B cell (primary cell): ENCODE data around the gene ZSCAN31. TPM values are rescaled to one million over a fixed set of nuclear protein-coding genes. Genes with fewer than 3 reads are reported as not detected.

Source experiments
- ATAC-seq: fragments of 200-7000 bp; cut with Tn5 transposase; one replicate; pipeline ENCODE4 v1.10.0; 2021; ENCODE audit warnings: low read depth, mild to moderate bottlenecking, moderate number of reproducible peaks, moderate library complexity
- CTCF ChIA-PET: fragments of 350-600 bp; sonication (Branson Sonifier 250); formaldehyde crosslinking; loops from one replicate; lab custom pipeline; 2021; ENCODE audit warnings: antibody characterized with exemption, inconsistent platforms; lab: Charles Lee
- POLR2A ChIA-PET: fragments of 350-600 bp; sonication (Branson Sonifier 250); formaldehyde crosslinking; loops from one replicate; lab custom pipeline; 2021; ENCODE audit warnings: antibody characterized with exemption; lab: Charles Lee
- DNase-seq: peaks from one replicate; pipeline ENCODE4 v3.0.0; 2013
- H2AFZ ChIP-seq: 2 replicates; pipeline ENCODE4 v1.6.1; 2012; ENCODE audit warnings: mild to moderate bottlenecking, low read depth, low read length; ENCODE audit not compliant: insufficient read depth, poor library complexity, severe bottlenecking
- H3K27ac ChIP-seq, 2 donors: 1 replicate in 1 of 2; 2 replicates in 1 of 2; pipeline ENCODE4 v1.5.1; 2012 to 2013; ENCODE audit warnings: low read length in 2 of 2, mild to moderate bottlenecking in 2 of 2, moderate library complexity in 1 of 2
- H3K27me3 ChIP-seq, 4 experiments: fragments of 200-600 bp in 1 of 4; sonication (generic) in 1 of 4; replicated peaks in 1 of 4; 1 replicate in 2 of 4; 2 replicates in 2 of 4; pipeline versions ENCODE4 v1.6.1 to v1.7.0; 2013 to 2016; ENCODE audit warnings: low read length in 3 of 4, mild to moderate bottlenecking in 2 of 4, mixed read lengths in 1 of 4, moderate library complexity in 1 of 4; ENCODE audit not compliant: insufficient read depth in 4 of 4, control insufficient read depth in 3 of 4; ENCODE audit errors: control extremely low read depth in 1 of 4
- H3K36me3 ChIP-seq, 2 experiments: replicated peaks in 1 of 2; 1 replicate in 1 of 2; 2 replicates in 1 of 2; pipeline versions ENCODE4 v1.6.1 to v1.7.1; 2013; ENCODE audit warnings: low read length in 1 of 2; ENCODE audit not compliant: insufficient read depth in 2 of 2, control insufficient read depth in 1 of 2; ENCODE audit errors: control extremely low read depth in 1 of 2, extremely low read depth in 1 of 2
- H3K4me1 ChIP-seq, 2 donors: fragments of 200-600 bp in 1 of 2; sonication (generic) in 1 of 2; 1 replicate in 1 of 2; 2 replicates in 1 of 2; pipeline versions ENCODE4 v1.5.1 to v1.6.1; 2013 to 2017; ENCODE audit warnings: low read length in 2 of 2; ENCODE audit not compliant: control insufficient read depth in 2 of 2, insufficient read depth in 2 of 2
- H3K4me2 ChIP-seq: replicated peaks from 2 replicates; pipeline ENCODE3; 2012; ENCODE audit warnings: mild to moderate bottlenecking, low read depth, low read length; ENCODE audit not compliant: poor library complexity, severe bottlenecking
- H3K4me3 ChIP-seq, 5 experiments: fragments of 200-600 bp in 1 of 5; sonication (generic) in 1 of 5; 1 replicate in 3 of 5; 2 replicates in 2 of 5; pipeline versions ENCODE4 v1.5.1 to v1.7.0; 2011 to 2016; ENCODE audit warnings: low read length in 4 of 5, mild to moderate bottlenecking in 4 of 5, low read depth in 2 of 5, control low read depth in 1 of 5, moderate library complexity in 1 of 5; ENCODE audit not compliant: insufficient read depth in 1 of 5; ENCODE audit errors: control extremely low read depth in 1 of 5, extremely low read depth in 1 of 5
- H3K79me2 ChIP-seq: fragments of 200-600 bp; sonication (generic); one replicate; pipeline ENCODE4 v1.6.0; 2016; ENCODE audit warnings: low read length; ENCODE audit not compliant: control insufficient read depth, insufficient read depth
- H3K9ac ChIP-seq: fragments of 200-600 bp; sonication (generic); 2 replicates; pipeline ENCODE4 v1.6.1; 2017; ENCODE audit warnings: mild to moderate bottlenecking, low read length, moderate library complexity
- H3K9me3 ChIP-seq, 3 donors: one replicate each; pipeline versions ENCODE4 v1.6.1 to v1.7.1; 2013; ENCODE audit warnings: low read length in 2 of 3; ENCODE audit not compliant: control insufficient read depth in 2 of 3, insufficient read depth in 1 of 3; ENCODE audit errors: control extremely low read depth in 1 of 3
- H4K20me1 ChIP-seq: 2 replicates; pipeline ENCODE4 v1.6.0; 2012; ENCODE audit warnings: mild to moderate bottlenecking, low read length; ENCODE audit not compliant: insufficient read depth, control insufficient read depth, poor library complexity, severe bottlenecking
- H3K27ac Mint-ChIP-seq: one replicate; pipeline ENCODE4 v1.8.0; 2021; ENCODE audit warnings: mixed read lengths
- H3K27me3 Mint-ChIP-seq: one replicate; pipeline ENCODE4 v1.8.0; 2021; ENCODE audit warnings: mixed read lengths
- H3K4me1 Mint-ChIP-seq: one replicate; pipeline ENCODE4 v1.8.0; 2021; ENCODE audit warnings: mixed read lengths
- H3K4me3 Mint-ChIP-seq: one replicate; pipeline ENCODE4 v1.8.0; 2021; ENCODE audit warnings: mixed read lengths
- H3K9me3 Mint-ChIP-seq: one replicate; pipeline ENCODE4 v1.8.0; 2022; ENCODE audit warnings: mixed read lengths; ENCODE audit not compliant: insufficient read depth
- EZH2 ChIP-seq: IDR thresholded peaks from 2 replicates; pipeline ENCODE4 v1.6.1; 2012; ENCODE audit warnings: borderline replicate concordance, low read depth, mild to moderate bottlenecking, moderate library complexity, low read length; ENCODE audit not compliant: insufficient read depth, poor library complexity, severe bottlenecking
- WGBS: methylation state at CpG from one replicate; pipeline ENCODE4 v1.1.5; 2013; ENCODE audit warnings: missing lambda C conversion rate; ENCODE audit not compliant: insufficient coverage; 5-methylcytosine and 5-hydroxymethylcytosine counted together
- intact Hi-C: fragments of 100-400 bp; cut with micrococcal nuclease; formaldehyde crosslinking; loops from one replicate; pipeline ENCODE4 v1.10.0; 2022
- polyA plus RNA-seq: library from polyadenylated mRNA; depleted of rRNA; stranded (reverse); fragments of >200 nt; gene quantifications from 2 replicates; pipeline ENCODE4 v1.2.3, GENCODE V29; 2012
- total RNA-seq, 2 donors: library from RNA; stranded (reverse); fragments of 120-200 nt in 1 of 2; gene quantifications; 1 replicate in 1 of 2; 2 replicates in 1 of 2; pipeline versions ENCODE4 v1.2.3 to v1.2.4, GENCODE V29; 2013 to 2022
- TF ChIP-seq, protein P1 (sequence below): fragments of 200-600 bp; IDR thresholded peaks from one replicate; pipeline ENCODE4 v1.8.0; 2022; ENCODE audit warnings: antibody characterized with exemption, mild to moderate bottlenecking

Gene ZSCAN31
- total and polyA plus RNA-seq, 2 donors (not counting 1 experiment from before 2014, with no cell fraction given) = 1.9 to 4.6 TPM

DNA sequence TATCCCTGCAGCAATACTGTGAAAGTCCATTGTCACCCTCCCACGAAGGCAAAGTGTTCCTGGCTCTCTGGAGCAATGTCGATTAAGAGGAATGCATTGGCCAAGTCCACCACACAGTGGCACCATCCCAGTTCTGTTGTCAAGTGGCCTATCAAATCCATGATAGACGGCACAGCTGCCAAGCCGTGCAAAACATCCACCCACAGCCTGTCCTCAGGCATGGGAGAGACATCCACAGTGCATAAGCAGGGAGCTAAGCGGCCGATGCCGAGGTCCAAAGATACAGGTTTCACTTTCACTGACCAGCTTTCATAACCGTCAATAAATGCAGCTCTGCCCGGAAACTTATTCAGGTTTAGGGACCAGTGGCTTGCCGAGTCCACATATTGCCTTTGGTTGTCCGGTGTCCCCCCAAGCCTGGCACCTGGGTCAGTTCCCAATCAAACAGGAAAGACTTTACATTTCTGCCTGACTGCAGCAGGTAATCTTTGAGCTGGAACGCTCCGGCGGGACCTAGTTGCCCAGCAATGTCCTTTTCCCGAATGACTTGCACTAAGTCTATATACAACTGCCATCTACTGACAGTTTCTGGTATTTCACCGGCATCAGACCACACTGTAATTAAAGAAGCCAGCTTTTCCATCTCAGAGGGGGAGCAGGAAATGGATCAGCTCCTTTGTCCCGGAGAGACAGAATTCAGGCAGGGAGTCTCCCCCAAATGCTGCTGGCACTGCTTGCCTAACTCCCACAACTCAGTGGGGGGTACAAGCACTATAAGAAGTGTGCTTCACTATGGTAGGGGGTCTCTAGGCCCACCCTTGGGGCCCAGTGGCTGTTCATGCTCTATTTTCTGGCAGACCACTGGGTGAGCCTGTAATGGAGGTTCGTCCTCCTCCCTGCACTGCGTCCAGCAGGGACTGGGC is 20.1 kb upstream of the ZSCAN31 start:
- Histone ChIP-seq H3K9ac (peak overlapping the region; percentile 66), H3K4me3 (peak overlapping the region; percentile 48 to 70 (median 61)), H3K27ac (no peak overlapping the region), H3K4me2 (peak overlapping the region; percentile 74), H2AFZ (peak overlapping the region; percentile 80), H3K79me2 (peaks cover 61% of the 10 kb centered on the region), H4K20me1 (peaks cover 13% of the 10 kb centered on the region), H3K36me3 (peaks cover 0 to 7% of the 10 kb centered on the region in 2 experiments), H3K4me1 (peaks cover 2 to 17% of the 10 kb centered on the region in 2 donors), H3K27me3 (no peaks in the 10 kb centered on the region), H3K9me3 (peaks cover 0 to 12% (median 0%) of the 10 kb centered on the region in 3 donors)
- Mint-ChIP-seq H3K4me1 (peaks cover 18% of the 10 kb centered on the region), H3K9me3 (no peaks in the 10 kb centered on the region), H3K4me3 (peak overlapping the region; percentile 99), H3K27me3 (no peaks in the 10 kb centered on the region), H3K27ac (peak overlapping the region; percentile 87)
- ATAC-seq (peak; percentile 87), DNase-seq (peak; percentile 81)
- 5% methylated on average over 18 of the region's 19 CpGs for WGBS
- CTCF ChIA-PET = interaction anchor here (0.6 to 4.5 kb wide), 45 partner anchors 10 to 1196 kb away, joined by 3 to 37 read pairs (median 4); partner anchors contain the start of genes PGBD1, ZKSCAN4, ZKSCAN8 and ZSCAN12
- TF ChIP-seq, protein P1, sequence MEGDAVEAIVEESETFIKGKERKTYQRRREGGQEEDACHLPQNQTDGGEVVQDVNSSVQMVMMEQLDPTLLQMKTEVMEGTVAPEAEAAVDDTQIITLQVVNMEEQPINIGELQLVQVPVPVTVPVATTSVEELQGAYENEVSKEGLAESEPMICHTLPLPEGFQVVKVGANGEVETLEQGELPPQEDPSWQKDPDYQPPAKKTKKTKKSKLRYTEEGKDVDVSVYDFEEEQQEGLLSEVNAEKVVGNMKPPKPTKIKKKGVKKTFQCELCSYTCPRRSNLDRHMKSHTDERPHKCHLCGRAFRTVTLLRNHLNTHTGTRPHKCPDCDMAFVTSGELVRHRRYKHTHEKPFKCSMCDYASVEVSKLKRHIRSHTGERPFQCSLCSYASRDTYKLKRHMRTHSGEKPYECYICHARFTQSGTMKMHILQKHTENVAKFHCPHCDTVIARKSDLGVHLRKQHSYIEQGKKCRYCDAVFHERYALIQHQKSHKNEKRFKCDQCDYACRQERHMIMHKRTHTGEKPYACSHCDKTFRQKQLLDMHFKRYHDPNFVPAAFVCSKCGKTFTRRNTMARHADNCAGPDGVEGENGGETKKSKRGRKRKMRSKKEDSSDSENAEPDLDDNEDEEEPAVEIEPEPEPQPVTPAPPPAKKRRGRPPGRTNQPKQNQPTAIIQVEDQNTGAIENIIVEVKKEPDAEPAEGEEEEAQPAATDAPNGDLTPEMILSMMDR = peak; percentile 84
- no peak for TF ChIP-seq EZH2
- POLR2A ChIA-PET = interaction anchor here (0.6 to 1.2 kb wide), 4 partner anchors 20 to 465 kb away, joined by 3 to 5 read pairs (median 3); partner anchors contain the start of gene ZSCAN31
- intact Hi-C loops = loop anchor here (1.0 to 2.0 kb wide), 7 partner anchors 104 to 1194 kb away; partner anchors contain the start of genes ZKSCAN4 and ZKSCAN8
